CD4-positive, alpha-beta T cell treated with Interleukin-15 for 4 hours (primary cell): ENCODE data around the gene CST7.

Experiments used
- DNase-seq: peaks from one replicate; pipeline ENCODE4 v3.0.0-alpha.2; 2020; ENCODE audit warnings: low spot score

CST7 gene

GRCh38 chr20:24950836-24951525, 1.9 kb downstream of the CST7 start:
- DNase-seq: no peak

- DNase-seq: no peak
These were observed 2.5 kb downstream of the CST7 start for GRCh38 chr20:24951536-24952083.

GRCh38 chr20:24952376-24953208, 3.5 kb downstream of the CST7 start:
- DNase-seq: no peak

- no peak for DNase-seq
These were observed 4.1 kb downstream of the CST7 start for GRCh38 chr20:24953209-24953575.

- no peak for DNase-seq
These were observed 4.6 kb downstream of the CST7 start for GRCh38 chr20:24953621-24954133.

- no peak for DNase-seq
These were observed 5.1 kb downstream of the CST7 start for GRCh38 chr20:24954151-24954550.

GRCh38 chr20:24954566-24954965, 5.5 kb downstream of the CST7 start:
- DNase-seq: no peak

GRCh38 chr20:24955045-24955444, 6.0 kb downstream of the CST7 start:
- no peak for DNase-seq

- DNase-seq: no peak
These were observed 7.2 kb downstream of the CST7 start for GRCh38 chr20:24956001-24956841.

- DNase-seq: no peak
These were observed 8.4 kb downstream of the CST7 start for GRCh38 chr20:24957326-24958016.

GRCh38 chr20:24958506-24959385, 9.7 kb downstream of the CST7 start:
- DNase-seq: no peak

- no peak for DNase-seq
These were observed 10.7 kb downstream of the CST7 start for GRCh38 chr20:24959591-24960301.

GRCh38 chr20:24960302-24960801, 11.3 kb downstream of the CST7 start:
- no peak for DNase-seq

- DNase-seq: peak; percentile 55
These were observed 11.8 kb downstream of the CST7 start for GRCh38 chr20:24960861-24961260.

- no peak for DNase-seq
These were observed 12.5 kb downstream of the CST7 start for GRCh38 chr20:24961384-24962181.

GRCh38 chr20:24962182-24962492, 13.1 kb downstream of the CST7 start:
- DNase-seq: no peak

- DNase-seq: no peak
These were observed 13.4 kb downstream of the CST7 start for GRCh38 chr20:24962510-24962909.

GRCh38 chr20:24963672-24964505, 14.8 kb downstream of the CST7 start:
- DNase-seq: no peak
